GM21423 (cell line): ENCODE data around the gene PLBD2.

Experiments
- ATAC-seq: cut with Tn5 transposase; IDR thresholded peaks from one replicate; pipeline ENCODE4 v1.9.1; 2021; ENCODE audit warnings: mild to moderate bottlenecking, moderate library complexity; ENCODE audit not compliant: unreplicated experiment

Gene PLBD2

DNA sequence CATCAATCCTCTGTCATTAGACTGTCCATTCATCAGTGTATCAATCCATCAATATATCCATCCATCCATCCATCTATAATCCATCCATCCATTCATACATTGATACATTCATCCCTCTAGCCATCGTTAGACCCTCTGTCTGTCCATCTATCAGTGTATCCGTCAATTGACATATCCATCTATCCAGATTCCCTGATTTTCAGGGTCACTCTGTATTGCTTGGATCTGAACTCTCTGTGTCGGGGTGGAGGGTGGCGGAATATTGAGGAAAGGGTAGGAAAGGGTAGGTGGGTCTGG lies 80.9 kb downstream of the PLBD2 start:
- ATAC-seq: no peak

- no peak for ATAC-seq
Measured at GRCh38 chr12:113439606-113440030, 81.2 kb downstream of the PLBD2 start.

- ATAC-seq: no peak
Measured at GRCh38 chr12:113440336-113440735, 81.9 kb downstream of the PLBD2 start.
